H9 (cell line): Measurements from ENCODE around the gene PLOD1. TPM values are rescaled to one million over a fixed set of nuclear protein-coding genes. Genes with fewer than 3 reads are reported as not detected.

ENCODE experiments used
- DNase-seq: peaks from one replicate; pipeline ENCODE4 v3.0.0-alpha.2; 2017
- H2AFZ ChIP-seq: one replicate; pipeline ENCODE4 v1.6.1; 2013; ENCODE audit warnings: mild to moderate bottlenecking, low read length, control low read depth, moderate library complexity
- H2AK5ac ChIP-seq: 2 replicates; pipeline ENCODE4 v1.6.1; 2013; ENCODE audit warnings: low read length, control low read depth, mixed read lengths; ENCODE audit not compliant: insufficient read length
- H2BK120ac ChIP-seq: one replicate; pipeline ENCODE4 v1.6.1; 2013; ENCODE audit warnings: low read depth, mild to moderate bottlenecking, low read length, control low read depth, inconsistent platforms; ENCODE audit not compliant: poor library complexity, severe bottlenecking
- H2BK12ac ChIP-seq: 2 replicates; pipeline ENCODE4 v1.6.1; 2013; ENCODE audit warnings: low read length, control low read depth, mixed read lengths, low read depth; ENCODE audit not compliant: insufficient read length
- H2BK15ac ChIP-seq: 2 replicates; pipeline ENCODE4 v1.6.1; 2013; ENCODE audit warnings: low read depth, low read length, control low read depth
- H2BK20ac ChIP-seq: one replicate; pipeline ENCODE4 v1.6.1; 2013; ENCODE audit warnings: low read depth, mild to moderate bottlenecking, low read length, control low read depth, inconsistent platforms; ENCODE audit not compliant: poor library complexity, severe bottlenecking
- H2BK5ac ChIP-seq: 2 replicates; pipeline ENCODE4 v1.6.1; 2013; ENCODE audit warnings: low read length, control low read depth, mixed read lengths; ENCODE audit not compliant: insufficient read length
- H3K14ac ChIP-seq: 2 replicates; pipeline ENCODE4 v1.6.1; 2013; ENCODE audit warnings: low read length, control low read depth; ENCODE audit not compliant: insufficient read depth
- H3K18ac ChIP-seq: 2 replicates; pipeline ENCODE4 v1.6.1; 2013; ENCODE audit warnings: low read depth, mild to moderate bottlenecking, mixed read lengths, low read length, control low read depth; ENCODE audit not compliant: insufficient read length
- H3K23ac ChIP-seq: 2 replicates; pipeline ENCODE4 v1.6.1; 2013; ENCODE audit warnings: low read length, control low read depth, mixed read lengths, low read depth; ENCODE audit not compliant: insufficient read length
- H3K23me2 ChIP-seq: 2 replicates; pipeline ENCODE4 v1.6.1; 2013; ENCODE audit warnings: low read depth, mild to moderate bottlenecking, mixed read lengths, low read length, control low read depth; ENCODE audit not compliant: insufficient read length, poor library complexity, severe bottlenecking
- H3K27ac ChIP-seq: 2 replicates; pipeline ENCODE4 v1.5.1; 2013; ENCODE audit warnings: low read length, control low read depth, mixed read lengths, low read depth; ENCODE audit not compliant: insufficient read length
- H3K27me3 ChIP-seq: 2 replicates; pipeline ENCODE4 v1.6.1; 2013; ENCODE audit warnings: low read length, control low read depth, inconsistent platforms; ENCODE audit not compliant: insufficient read depth
- H3K4ac ChIP-seq: 2 replicates; pipeline ENCODE4 v1.6.1; 2013; ENCODE audit warnings: low read depth, mild to moderate bottlenecking, control low read depth, inconsistent platforms, low read length, moderate library complexity
- H3K4me1 ChIP-seq: 2 replicates; pipeline ENCODE4 v1.6.1; 2013; ENCODE audit warnings: low read length, control low read depth, inconsistent platforms; ENCODE audit not compliant: insufficient read depth
- H3K4me2 ChIP-seq: 2 replicates; pipeline ENCODE4 v1.6.1; 2013; ENCODE audit warnings: low read length, control low read depth, mixed read lengths; ENCODE audit not compliant: insufficient read length, insufficient read depth
- H3K56ac ChIP-seq: 2 replicates; pipeline ENCODE4 v1.6.1; 2013; ENCODE audit warnings: low read depth, mild to moderate bottlenecking, mixed read lengths, low read length, control low read depth; ENCODE audit not compliant: insufficient read length
- H3K79me1 ChIP-seq: 2 replicates; pipeline ENCODE4 v1.6.1; 2013; ENCODE audit warnings: low read depth, mild to moderate bottlenecking, moderate library complexity, low read length, control low read depth, inconsistent platforms; ENCODE audit not compliant: insufficient read depth, poor library complexity, severe bottlenecking
- H3K79me2 ChIP-seq: 2 replicates; pipeline ENCODE4 v1.6.1; 2013; ENCODE audit warnings: low read length, control low read depth, inconsistent platforms; ENCODE audit not compliant: insufficient read depth
- H3K9ac ChIP-seq: 2 replicates; pipeline ENCODE4 v1.6.1; 2013; ENCODE audit warnings: low read length, control low read depth, mixed read lengths; ENCODE audit not compliant: insufficient read length; ENCODE audit errors: extremely low read depth
- H3K9me3 ChIP-seq: one replicate; pipeline ENCODE4 v1.6.1; 2013; ENCODE audit warnings: low read depth, low read length, inconsistent platforms; ENCODE audit not compliant: control insufficient read depth
- H3T11ph ChIP-seq: one replicate; pipeline ENCODE4 v1.6.1; 2013; ENCODE audit warnings: mild to moderate bottlenecking, low read length, control low read depth, inconsistent platforms
- H4K20me1 ChIP-seq: one replicate; pipeline ENCODE4 v1.6.1; 2013; ENCODE audit not compliant: control insufficient read depth, insufficient read length, insufficient read depth
- H4K5ac ChIP-seq: 2 replicates; pipeline ENCODE4 v1.6.1; 2013; ENCODE audit warnings: low read depth, mild to moderate bottlenecking, mixed read lengths, low read length, control low read depth; ENCODE audit not compliant: insufficient read length
- H4K8ac ChIP-seq: replicated peaks from 2 replicates; pipeline ENCODE4 v1.6.1; 2013; ENCODE audit warnings: low read length, control low read depth, mixed read lengths, low read depth; ENCODE audit not compliant: insufficient read length
- H4K91ac ChIP-seq: 2 replicates; pipeline ENCODE4 v1.6.1; 2013; ENCODE audit warnings: low read depth, mild to moderate bottlenecking, moderate library complexity, mixed read lengths, low read length, control low read depth; ENCODE audit not compliant: insufficient read length
- H3K27ac Mint-ChIP-seq, 3 experiments: 2 replicates in 2 of 3; 3 replicates in 1 of 3; pipeline ENCODE4 v1.8.0; 2020 to 2021; ENCODE audit warnings: mixed read lengths in 3 of 3, mild to moderate bottlenecking in 1 of 3, moderate library complexity in 1 of 3
- H3K27me3 Mint-ChIP-seq: 2 replicates; pipeline ENCODE4 v1.8.0; 2021; ENCODE audit warnings: low read depth, mild to moderate bottlenecking, moderate library complexity, mixed read lengths
- H3K36me3 Mint-ChIP-seq, 3 experiments: 2 replicates in 2 of 3; 3 replicates in 1 of 3; pipeline ENCODE4 v1.8.0; 2020 to 2021; ENCODE audit warnings: low read depth in 3 of 3, mixed read lengths in 3 of 3; ENCODE audit not compliant: insufficient read depth in 1 of 3
- H3K4me1 Mint-ChIP-seq, 2 experiments: 2 replicates each; pipeline ENCODE4 v1.8.0; 2020; ENCODE audit warnings: mixed read lengths in 2 of 2
- H3K4me3 Mint-ChIP-seq, 2 experiments: 2 replicates in 1 of 2; 3 replicates in 1 of 2; pipeline ENCODE4 v1.8.0; 2020 to 2021; ENCODE audit warnings: mild to moderate bottlenecking in 2 of 2, mixed read lengths in 2 of 2, moderate library complexity in 1 of 2
- H3K9me3 Mint-ChIP-seq, 2 experiments: 2 replicates in 1 of 2; 3 replicates in 1 of 2; pipeline ENCODE4 v1.8.0; 2020; ENCODE audit warnings: mild to moderate bottlenecking in 2 of 2, mixed read lengths in 2 of 2, moderate library complexity in 1 of 2
- CTCF ChIP-seq: fragments of 200-600 bp; sonication (generic); conservative IDR thresholded peaks from 3 replicates; pipeline ENCODE4 v1.8.0; 2021; ENCODE audit warnings: antibody characterized with exemption, mild to moderate bottlenecking
- WGBS: extraction: QIAGEN DNeasy Blood & Tissue Kit; methylation state at CpG from one replicate; pipeline ENCODE4 v1.1.7; 2013; ENCODE audit warnings: missing lambda C conversion rate, low lambda C conversion rate, mixed read lengths; ENCODE audit not compliant: insufficient read length; ENCODE audit errors: extremely low coverage; 5-methylcytosine and 5-hydroxymethylcytosine counted together
- total RNA-seq: library from RNA; stranded (reverse); gene quantifications from 2 replicates; pipeline ENCODE4 v1.2.1, GENCODE V29; 2021

Gene PLOD1
- total RNA-seq, 1 experiment from 2014 or later, result 57.0 TPM

GRCh38 chr1:11960276-11960675 is 25.8 kb downstream of the PLOD1 start:
- Histone ChIP-seq H3K23me2 (no peaks in the 10 kb centered on the region), H3K27ac (no peak overlapping the region), H2BK20ac (no peak overlapping the region), H3K56ac (no peak overlapping the region), H2BK12ac (no peak overlapping the region), H3T11ph (no peak overlapping the region), H3K18ac (no peak overlapping the region), H4K5ac (no peak overlapping the region), H3K4me1 (no peaks in the 10 kb centered on the region), H4K91ac (no peak overlapping the region), H3K27me3 (no peaks in the 10 kb centered on the region), H3K4ac (no peak overlapping the region), H3K9ac (no peak overlapping the region), H4K20me1 (no peaks in the 10 kb centered on the region), H3K9me3 (no peaks in the 10 kb centered on the region), H2BK15ac (no peak overlapping the region), H3K23ac (no peak overlapping the region), H3K79me1 (no peaks in the 10 kb centered on the region), H2AK5ac (no peak overlapping the region), H2AFZ (no peak overlapping the region), H3K14ac (no peak overlapping the region), H3K79me2 (no peaks in the 10 kb centered on the region), H2BK5ac (no peak overlapping the region), H3K4me2 (no peak overlapping the region), H4K8ac (no peak overlapping the region), H2BK120ac (no peak overlapping the region)
- Mint-ChIP-seq H3K4me3 (no peak overlapping the region), H3K36me3 (peaks cover 15 to 54% (median 47%) of the 10 kb centered on the region in 3 experiments; a peak in 6 of 7 replicates), H3K27me3 (no peaks in the 10 kb centered on the region), H3K4me1 (no peaks in the 10 kb centered on the region), H3K27ac (peak overlapping the region in 1 of 3 experiments; percentile 27; a peak in 2 of 7 replicates), H3K9me3 (no peaks in the 10 kb centered on the region)
- no peak for DNase-seq
- no CpG with 5 or more reads among the region's 5 CpGs for WGBS
- TF ChIP-seq CTCF, result no peak
